A673 (cell line): ENCODE measurements around the gene NAT8L. TPM values are rescaled to one million over a fixed set of nuclear protein-coding genes. Genes with fewer than 3 reads are reported as not detected.

Source experiments
- BruUV-seq: library from RNA; stranded (reverse); fragments of 400-500 nt; replicated peaks from 2 replicates; lab custom pipeline; 2021; lab: Mats Ljungman, UMichigan
- CTCF ChIA-PET: fragments of 300-600 bp; sonication (Branson Sonifier 250); formaldehyde crosslinking; loops from one replicate; lab custom pipeline; 2022; ENCODE audit warnings: antibody characterized with exemption; lab: Charles Lee
- POLR2A ChIA-PET: fragments of 300-600 bp; sonication (Branson Sonifier 250); formaldehyde crosslinking; loops from one replicate; lab custom pipeline; 2022; ENCODE audit warnings: antibody characterized with exemption; ENCODE audit not compliant: low non-redundant PET; lab: Charles Lee
- DNase-seq: peaks from one replicate; pipeline ENCODE4 v3.0.0-alpha.2; 2015; ENCODE audit warnings: low spot score
- H3K27ac ChIP-seq: fragments of 200-600 bp; sonication (generic); 2 replicates; pipeline ENCODE4 v1.5.1; 2016; ENCODE audit warnings: mixed run types, low read depth, mild to moderate bottlenecking, mixed read lengths, antibody characterized with exemption, low read length; ENCODE audit not compliant: poor library complexity, severe bottlenecking
- H3K27me3 ChIP-seq: fragments of 200-600 bp; sonication (generic); replicated peaks from 2 replicates; pipeline ENCODE4 v1.6.1; 2017; ENCODE audit warnings: mixed run types, low read depth, mild to moderate bottlenecking, mixed read lengths, antibody characterized with exemption, low read length; ENCODE audit not compliant: insufficient read depth, poor library complexity
- H3K36me3 ChIP-seq: fragments of 200-600 bp; sonication (generic); 2 replicates; pipeline ENCODE4 v1.6.1; 2016; ENCODE audit warnings: mixed run types, mild to moderate bottlenecking, mixed read lengths, antibody characterized with exemption, low read length; ENCODE audit not compliant: insufficient read depth, poor library complexity, severe bottlenecking
- H3K4me1 ChIP-seq: fragments of 200-600 bp; sonication (generic); 2 replicates; pipeline ENCODE4 v1.6.1; 2017; ENCODE audit warnings: mixed run types, mild to moderate bottlenecking, mixed read lengths, antibody characterized with exemption, low read length; ENCODE audit not compliant: insufficient read depth, poor library complexity, severe bottlenecking
- H3K4me3 ChIP-seq: fragments of 200-600 bp; sonication (generic); 2 replicates; pipeline ENCODE4 v1.5.1; 2016; ENCODE audit warnings: low read depth, mixed run types, mild to moderate bottlenecking, mixed read lengths, low read length; ENCODE audit not compliant: poor library complexity, severe bottlenecking
- H3K9me3 ChIP-seq: fragments of 200-600 bp; sonication (generic); 2 replicates; pipeline ENCODE4 v1.6.1; 2016; ENCODE audit warnings: mixed run types, low read depth, mild to moderate bottlenecking, mixed read lengths, antibody characterized with exemption, low read length; ENCODE audit not compliant: poor library complexity, severe bottlenecking
- CTCF ChIP-seq: fragments of 300-800, 200-600 bp; sonication (generic); conservative IDR thresholded peaks from 2 replicates; pipeline ENCODE4 v1.5.1; 2017; ENCODE audit warnings: low read depth, mild to moderate bottlenecking, antibody characterized with exemption, low read length, moderate library complexity, mixed read lengths
- EZH2 ChIP-seq: fragments of 200-600 bp; sonication (generic); IDR thresholded peaks from 2 replicates; pipeline ENCODE4 v1.6.1; 2017; ENCODE audit warnings: borderline replicate concordance, low read depth, mild to moderate bottlenecking, mixed read lengths, antibody characterized with exemption, low read length; ENCODE audit not compliant: poor library complexity, severe bottlenecking
- intact Hi-C: fragments of 100-400 bp; cut with micrococcal nuclease; formaldehyde crosslinking; loops from one replicate; pipeline ENCODE4 v1.10.0; 2022; ENCODE audit not compliant: unreplicated experiment
- total RNA-seq: library from RNA; stranded (reverse); gene quantifications from 2 replicates; pipeline ENCODE4 v1.2.3, GENCODE V29; 2021

Gene NAT8L
- total RNA-seq, 1 experiment from 2014 or later: 2.5 TPM

DNA sequence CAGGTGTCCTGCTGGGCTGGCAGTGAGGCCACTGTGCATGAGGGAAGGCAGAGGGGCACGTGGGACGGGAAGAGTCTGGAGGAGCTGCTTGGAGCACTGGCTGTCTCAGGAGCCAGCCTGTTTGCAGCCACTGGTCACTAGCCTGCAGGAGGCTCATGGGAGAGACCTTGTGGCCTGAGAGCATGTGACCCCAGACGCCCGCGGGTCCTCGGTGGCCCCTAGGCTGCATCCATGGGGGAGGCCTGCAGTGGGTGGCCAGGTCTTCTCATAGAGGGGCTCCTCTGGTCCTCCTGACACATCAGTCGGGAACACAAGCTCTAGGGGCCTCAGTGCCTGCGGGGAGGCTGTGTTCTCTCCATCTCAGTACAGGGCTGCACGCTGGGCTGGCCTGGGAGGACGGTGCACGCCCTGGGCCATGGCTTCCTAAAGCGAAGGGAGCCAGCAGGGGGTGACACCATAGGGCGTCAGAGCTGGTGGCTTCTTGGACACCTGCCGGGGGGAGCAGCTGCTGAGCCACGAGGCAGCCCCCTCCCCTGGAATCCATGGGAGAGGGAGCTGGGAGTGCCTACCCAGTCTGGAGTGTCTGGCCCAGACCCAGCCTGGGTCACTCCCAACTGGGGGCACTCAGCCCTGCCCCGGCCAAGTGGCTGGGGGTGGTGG is 12.3 kb downstream of the NAT8L start:
- no TSS peak for BruUV-seq
- ChIA-PET CTCF (no interaction called here), POLR2A (no interaction called here)
- DNase-seq: no peak
- Histone ChIP-seq H3K4me1 (no peaks in the 10 kb centered on the region), H3K27me3 (no peaks in the 10 kb centered on the region), H3K9me3 (no peaks in the 10 kb centered on the region), H3K36me3 (no peaks in the 10 kb centered on the region), H3K4me3 (no peak overlapping the region), H3K27ac (no peak overlapping the region)
- intact Hi-C loops: no loop called here
- TF ChIP-seq CTCF (no peak), EZH2 (no peak)

- CTCF ChIA-PET: no interaction called here
- no peak for DNase-seq
- no peak overlapping the region for H3K4me3 ChIP-seq
- TF ChIP-seq CTCF: no peak
- no peak for TF ChIP-seq EZH2
- H3K27me3 ChIP-seq: no peaks in the 10 kb centered on the region
- no peaks in the 10 kb centered on the region for H3K4me1 ChIP-seq
- POLR2A ChIA-PET: no interaction called here
- BruUV-seq: no TSS peak
- no peaks in the 10 kb centered on the region for H3K9me3 ChIP-seq
- intact Hi-C loops: no loop called here
- H3K36me3 ChIP-seq: no peaks in the 10 kb centered on the region
- H3K27ac ChIP-seq: no peak overlapping the region
These were observed 13.1 kb downstream of the NAT8L start for GRCh38 chr4:2071912-2072867.

DNA sequence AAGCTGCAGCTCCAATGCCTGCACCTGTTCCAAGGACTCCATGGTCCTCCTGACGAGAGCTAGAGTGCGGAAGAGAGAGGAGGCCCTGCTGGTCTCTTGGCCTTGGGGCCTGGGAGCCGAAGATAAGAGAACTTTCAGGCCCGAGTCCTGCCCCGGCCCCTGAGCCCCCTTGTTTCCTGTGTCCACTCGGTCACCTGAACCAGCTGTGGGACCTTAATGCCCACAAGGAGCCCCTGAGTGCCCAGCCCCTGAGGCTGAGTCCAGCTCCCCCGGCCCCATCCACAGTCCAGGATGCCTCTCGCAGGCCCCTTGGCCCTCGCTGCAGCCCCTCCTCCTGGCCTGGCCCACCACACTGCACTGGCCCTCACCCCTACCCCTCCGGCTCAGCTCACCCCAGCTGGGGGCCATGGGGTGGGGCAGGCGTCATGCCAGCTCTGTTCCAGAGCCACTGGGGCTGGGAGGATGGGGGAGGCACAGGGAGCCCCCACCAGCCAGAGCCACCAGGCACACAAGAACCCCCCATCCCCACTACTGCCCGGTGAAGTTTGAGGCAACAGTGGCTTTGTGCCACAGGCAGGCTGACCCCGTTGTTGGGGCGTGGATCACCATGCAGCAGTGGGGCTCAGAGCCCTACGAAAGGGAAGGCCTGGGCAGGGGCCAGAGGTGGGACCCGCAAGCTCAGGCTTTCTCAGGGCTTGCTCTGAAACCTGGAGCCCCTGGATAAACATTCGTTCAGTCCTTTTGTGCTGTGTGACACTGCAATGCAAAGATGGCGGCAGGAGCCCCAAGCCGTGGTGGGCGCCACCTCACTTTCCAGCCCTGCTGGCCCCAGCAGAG is 14.1 kb downstream of the NAT8L start:
- Histone ChIP-seq H3K27me3 (no peaks in the 10 kb centered on the region), H3K27ac (no peak overlapping the region), H3K4me3 (no peak overlapping the region), H3K36me3 (no peaks in the 10 kb centered on the region), H3K4me1 (no peaks in the 10 kb centered on the region), H3K9me3 (no peaks in the 10 kb centered on the region)
- DNase-seq: no peak
- no TSS peak for BruUV-seq
- no peak for TF ChIP-seq EZH2
- no peak for TF ChIP-seq CTCF
- ChIA-PET CTCF (no interaction called here), POLR2A (no interaction called here)
- intact Hi-C loops: no loop called here
